SK-N-MC (cell line): ENCODE results near the gene DDX31.

Source experiments
- DNase-seq: peaks from one replicate; pipeline ENCODE4 v3.0.0-alpha.2; 2011; ENCODE audit warnings: low read depth, low spot score
- H3K27ac ChIP-seq: fragments of 200-600 bp; sonication (generic); 2 replicates; pipeline ENCODE4 v1.5.1; 2016; ENCODE audit warnings: mixed run types
- H3K36me3 ChIP-seq: fragments of 200-600 bp; sonication (generic); 2 replicates; pipeline ENCODE4 v1.6.1; 2017; ENCODE audit warnings: antibody characterized with exemption, low read length, mixed read lengths; ENCODE audit not compliant: insufficient read depth
- H3K4me3 ChIP-seq: fragments of 200-600 bp; sonication (generic); 2 replicates; pipeline ENCODE4 v1.5.1; 2016
- H3K9ac ChIP-seq: fragments of 200-600 bp; sonication (generic); 2 replicates; pipeline ENCODE4 v1.8.0; 2017; ENCODE audit warnings: mixed run types, mixed read lengths; ENCODE audit not compliant: insufficient read length
- H3K9me3 ChIP-seq: fragments of 200-600 bp; sonication (generic); 2 replicates; pipeline ENCODE4 v1.6.1; 2017; ENCODE audit warnings: low read depth, mild to moderate bottlenecking, antibody characterized with exemption, low read length, moderate library complexity, mixed read lengths
- EZH2 ChIP-seq: fragments of 200-600 bp; sonication (generic); IDR thresholded peaks from one replicate; pipeline ENCODE4 v1.6.1; 2017; ENCODE audit warnings: antibody characterized with exemption
- FOXP2 ChIP-seq: optimal IDR thresholded peaks from 2 replicates; pipeline ENCODE3; 2011; ENCODE audit warnings: mild to moderate bottlenecking, moderate library complexity; ENCODE audit not compliant: insufficient read depth; ENCODE audit errors: extremely low read length, control extremely low read depth
- POLR2AphosphoS5 ChIP-seq: IDR thresholded peaks from 2 replicates; pipeline ENCODE4 v1.6.1; 2012; ENCODE audit warnings: mild to moderate bottlenecking, low read depth, low read length, borderline replicate concordance

The DDX31 gene

GRCh38 chr9:132564526-132564925 is 105.3 kb downstream of the DDX31 start:
- no peak for DNase-seq
- no peak for TF ChIP-seq FOXP2
- TF ChIP-seq EZH2: no peak
- no peak for TF ChIP-seq POLR2AphosphoS5
- Histone ChIP-seq H3K9me3 (no peaks in the 10 kb centered on the region), H3K4me3 (no peak overlapping the region), H3K9ac (no peak overlapping the region), H3K36me3 (no peaks in the 10 kb centered on the region), H3K27ac (no peak overlapping the region)

GRCh38 chr9:132562306-132562573 is 107.5 kb downstream of the DDX31 start:
- H3K9ac ChIP-seq: no peak overlapping the region
- no peaks in the 10 kb centered on the region for H3K9me3 ChIP-seq
- H3K27ac ChIP-seq: no peak overlapping the region
- H3K36me3 ChIP-seq: no peaks in the 10 kb centered on the region
- no peak for DNase-seq
- no peak for TF ChIP-seq EZH2
- no peak for TF ChIP-seq POLR2AphosphoS5
- TF ChIP-seq FOXP2: no peak
- no peak overlapping the region for H3K4me3 ChIP-seq

GRCh38 chr9:132560616-132561202 is 109.1 kb downstream of the DDX31 start:
- TF ChIP-seq FOXP2 (no peak), POLR2AphosphoS5 (no peak), EZH2 (no peak)
- no peak for DNase-seq
- no peak overlapping the region for H3K27ac ChIP-seq
- H3K9me3 ChIP-seq: no peaks in the 10 kb centered on the region
- H3K36me3 ChIP-seq: no peaks in the 10 kb centered on the region
- no peak overlapping the region for H3K4me3 ChIP-seq
- H3K9ac ChIP-seq: no peak overlapping the region

GRCh38 chr9:132559711-132560110 is 110.1 kb downstream of the DDX31 start:
- DNase-seq: no peak
- Histone ChIP-seq H3K9ac (no peak overlapping the region), H3K27ac (no peak overlapping the region), H3K9me3 (no peaks in the 10 kb centered on the region), H3K36me3 (no peaks in the 10 kb centered on the region), H3K4me3 (no peak overlapping the region)
- no peak for TF ChIP-seq FOXP2
- TF ChIP-seq POLR2AphosphoS5: no peak
- TF ChIP-seq EZH2: no peak

- no peak for TF ChIP-seq FOXP2
- TF ChIP-seq EZH2: peak; percentile 11
- Histone ChIP-seq H3K4me3 (no peak overlapping the region), H3K9me3 (no peaks in the 10 kb centered on the region), H3K9ac (no peak overlapping the region), H3K27ac (no peak overlapping the region), H3K36me3 (no peaks in the 10 kb centered on the region)
- DNase-seq: no peak
Observed at GRCh38 chr9:132557159-132557558, 112.6 kb downstream of the DDX31 start.

- no peak for DNase-seq
- no peak overlapping the region for H3K9ac ChIP-seq
- TF ChIP-seq POLR2AphosphoS5 (no peak), EZH2 (peak; percentile 21), FOXP2 (no peak)
Observed at GRCh38 chr9:132556714-132557113, 113.1 kb downstream of the DDX31 start.

GRCh38 chr9:132556235-132556634 is 113.5 kb downstream of the DDX31 start:
- TF ChIP-seq POLR2AphosphoS5: no peak
- no peak for TF ChIP-seq EZH2
- TF ChIP-seq FOXP2: no peak
- Histone ChIP-seq H3K27ac (no peak overlapping the region), H3K36me3 (no peaks in the 10 kb centered on the region), H3K9me3 (no peaks in the 10 kb centered on the region), H3K4me3 (no peak overlapping the region), H3K9ac (no peak overlapping the region)
- no peak for DNase-seq

More at GRCh38 chr9:132556714-132557113, 113.1 kb downstream of the DDX31 start:
- H3K36me3 ChIP-seq: no peaks in the 10 kb centered on the region
- H3K27ac ChIP-seq: no peak overlapping the region
- no peaks in the 10 kb centered on the region for H3K9me3 ChIP-seq
- no peak overlapping the region for H3K4me3 ChIP-seq

GRCh38 chr9:132555528-132555927 is 114.3 kb downstream of the DDX31 start:
- no peak overlapping the region for H3K4me3 ChIP-seq
- TF ChIP-seq FOXP2 (no peak), EZH2 (no peak), POLR2AphosphoS5 (no peak)
- H3K9me3 ChIP-seq: no peaks in the 10 kb centered on the region
- no peak overlapping the region for H3K27ac ChIP-seq
- no peaks in the 10 kb centered on the region for H3K36me3 ChIP-seq
- DNase-seq: no peak
- no peak overlapping the region for H3K9ac ChIP-seq

GRCh38 chr9:132554755-132555154 is 115.0 kb downstream of the DDX31 start:
- Histone ChIP-seq H3K9me3 (no peaks in the 10 kb centered on the region), H3K9ac (no peak overlapping the region), H3K27ac (no peak overlapping the region), H3K36me3 (no peaks in the 10 kb centered on the region), H3K4me3 (no peak overlapping the region)
- DNase-seq: no peak
- TF ChIP-seq POLR2AphosphoS5: no peak
- no peak for TF ChIP-seq EZH2
- no peak for TF ChIP-seq FOXP2
